Measurements from ENCODE around the gene HAGH. TPM values are rescaled to one million over a fixed set of nuclear protein-coding genes. Genes with fewer than 3 reads are reported as not detected.

Gene HAGH
- total RNA-seq, 1 donor from 2014 or later, result 57.0 TPM

GRCh38 chr16:1788095-1788707 is 38.4 kb downstream of the HAGH start:
- Mint-ChIP-seq H3K4me3 (ENCODE audit: unreplicated experiment) (no peak overlapping the region), H3K27ac (ENCODE audit: unreplicated experiment) (no peak overlapping the region), H3K9me3 (ENCODE audit: unreplicated experiment) (no peaks in the 10 kb centered on the region), H3K36me3 (ENCODE audit: unreplicated experiment) (peaks cover 5% of the 10 kb centered on the region), H3K4me1 (ENCODE audit: unreplicated experiment) (peaks cover 11% of the 10 kb centered on the region), H3K27me3 (ENCODE audit: unreplicated experiment) (no peaks in the 10 kb centered on the region)
- no peak for DNase-seq (ENCODE audit: extremely low spot score, unreplicated experiment)
- TF ChIP-seq, protein P1, sequence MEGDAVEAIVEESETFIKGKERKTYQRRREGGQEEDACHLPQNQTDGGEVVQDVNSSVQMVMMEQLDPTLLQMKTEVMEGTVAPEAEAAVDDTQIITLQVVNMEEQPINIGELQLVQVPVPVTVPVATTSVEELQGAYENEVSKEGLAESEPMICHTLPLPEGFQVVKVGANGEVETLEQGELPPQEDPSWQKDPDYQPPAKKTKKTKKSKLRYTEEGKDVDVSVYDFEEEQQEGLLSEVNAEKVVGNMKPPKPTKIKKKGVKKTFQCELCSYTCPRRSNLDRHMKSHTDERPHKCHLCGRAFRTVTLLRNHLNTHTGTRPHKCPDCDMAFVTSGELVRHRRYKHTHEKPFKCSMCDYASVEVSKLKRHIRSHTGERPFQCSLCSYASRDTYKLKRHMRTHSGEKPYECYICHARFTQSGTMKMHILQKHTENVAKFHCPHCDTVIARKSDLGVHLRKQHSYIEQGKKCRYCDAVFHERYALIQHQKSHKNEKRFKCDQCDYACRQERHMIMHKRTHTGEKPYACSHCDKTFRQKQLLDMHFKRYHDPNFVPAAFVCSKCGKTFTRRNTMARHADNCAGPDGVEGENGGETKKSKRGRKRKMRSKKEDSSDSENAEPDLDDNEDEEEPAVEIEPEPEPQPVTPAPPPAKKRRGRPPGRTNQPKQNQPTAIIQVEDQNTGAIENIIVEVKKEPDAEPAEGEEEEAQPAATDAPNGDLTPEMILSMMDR (IDR thresholded peaks at IDR 0.05), result no peak

DNA sequence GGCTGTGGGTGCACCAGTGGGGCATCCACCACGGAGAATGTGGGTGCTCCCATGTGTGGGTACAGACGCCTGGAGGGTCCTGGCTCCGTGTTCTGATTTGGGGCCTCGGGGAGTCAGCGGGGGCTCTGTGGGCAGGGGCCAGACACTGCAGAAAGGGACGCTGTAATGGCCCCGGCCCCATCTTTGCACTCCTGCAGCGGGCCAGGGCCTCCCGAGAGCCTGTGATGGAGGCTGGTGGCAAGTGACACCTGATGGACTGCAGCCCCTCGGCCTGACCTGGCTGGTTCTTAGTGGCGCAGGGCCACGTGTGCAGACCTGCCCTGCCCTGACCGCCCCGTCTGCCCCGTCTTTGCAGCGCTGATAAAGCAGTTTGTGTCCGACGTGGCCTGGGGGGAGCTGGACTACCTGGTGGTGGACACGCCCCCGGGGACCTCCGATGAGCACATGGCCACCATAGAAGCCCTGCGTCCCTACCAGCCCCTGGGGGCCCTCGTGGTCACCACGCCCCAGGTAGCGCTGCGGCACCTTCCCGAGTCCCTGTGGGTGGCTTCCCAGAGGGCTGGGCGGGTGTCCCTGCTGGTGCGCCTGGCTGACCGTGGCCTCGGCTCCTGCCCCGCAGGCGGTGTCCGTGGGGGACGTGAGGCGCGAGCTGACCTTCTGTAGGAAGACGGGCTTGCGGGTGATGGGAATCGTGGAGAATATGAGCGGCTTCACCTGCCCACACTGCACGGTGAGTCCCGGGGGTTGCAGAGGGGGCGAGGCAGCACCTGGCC is 39.1 kb downstream of the HAGH start:
- TF ChIP-seq, protein P1 (IDR thresholded peaks at IDR 0.05), result no peak
- no peak overlapping the region for H3K4me3 Mint-ChIP-seq (ENCODE audit: unreplicated experiment)
- H3K9me3 Mint-ChIP-seq (ENCODE audit: unreplicated experiment), result no peaks in the 10 kb centered on the region
- H3K36me3 Mint-ChIP-seq (ENCODE audit: unreplicated experiment), result peaks cover 5% of the 10 kb centered on the region
- no peak for DNase-seq (ENCODE audit: extremely low spot score, unreplicated experiment)
- H3K27me3 Mint-ChIP-seq (ENCODE audit: unreplicated experiment), result no peaks in the 10 kb centered on the region
- no peak overlapping the region for H3K27ac Mint-ChIP-seq (ENCODE audit: unreplicated experiment)
- peaks cover 13% of the 10 kb centered on the region for H3K4me1 Mint-ChIP-seq (ENCODE audit: unreplicated experiment)

DNA sequence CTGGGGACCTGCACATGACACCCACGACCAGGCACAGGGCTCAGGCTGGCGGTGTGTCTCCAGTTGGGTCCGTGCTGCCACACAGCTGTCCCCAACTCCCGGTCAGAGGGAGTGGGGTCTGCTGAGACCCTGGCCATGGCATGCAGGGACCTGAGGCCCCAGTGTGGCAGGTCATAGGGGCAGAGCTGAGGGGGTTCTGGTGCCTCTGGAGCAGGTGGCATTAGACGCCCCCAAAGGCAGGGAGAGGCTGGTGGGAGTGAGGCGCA is 39.6 kb downstream of the HAGH start:
- no peak overlapping the region for H3K27ac Mint-ChIP-seq (ENCODE audit: unreplicated experiment)

DNA sequence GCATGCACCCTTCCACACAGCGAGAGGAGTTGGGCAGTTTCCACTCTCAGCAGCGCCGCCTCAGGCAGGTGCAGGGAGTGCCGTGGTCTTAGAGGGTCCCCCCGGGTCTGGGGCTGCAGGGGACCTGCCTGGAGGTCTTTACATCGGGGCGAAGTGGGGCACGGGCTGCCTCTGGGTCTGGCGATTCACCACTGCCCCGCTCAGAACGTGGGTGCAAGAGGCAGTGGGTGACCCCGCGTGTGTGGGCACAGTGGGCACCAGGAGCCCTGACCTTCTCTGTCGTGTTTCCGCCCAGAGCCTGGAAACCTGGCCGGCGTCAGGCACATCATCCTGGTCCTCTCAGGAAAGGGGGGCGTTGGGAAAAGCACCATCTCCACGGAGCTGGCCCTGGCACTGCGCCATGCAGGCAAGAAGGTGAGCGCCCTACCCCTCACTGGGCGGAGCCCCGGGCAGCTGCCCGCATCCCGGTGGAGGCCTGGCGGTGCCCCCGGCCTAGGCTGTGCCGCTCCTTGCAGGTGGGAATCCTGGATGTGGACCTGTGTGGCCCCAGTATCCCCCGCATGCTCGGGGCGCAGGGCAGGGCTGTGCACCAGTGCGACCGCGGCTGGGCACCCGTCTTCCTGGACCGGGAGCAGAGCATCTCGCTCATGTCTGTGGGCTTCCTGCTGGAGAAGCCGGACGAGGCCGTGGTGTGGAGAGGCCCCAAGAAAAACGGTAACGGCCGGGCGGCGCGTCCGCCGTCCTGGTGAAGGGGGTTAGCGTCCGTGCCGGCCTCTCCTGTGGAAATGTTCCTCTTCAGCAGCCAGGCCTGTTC is 40.2 kb downstream of the HAGH start:
- no peaks in the 10 kb centered on the region for H3K27me3 Mint-ChIP-seq (ENCODE audit: unreplicated experiment)
- peaks cover 5% of the 10 kb centered on the region for H3K36me3 Mint-ChIP-seq (ENCODE audit: unreplicated experiment)
- no peaks in the 10 kb centered on the region for H3K9me3 Mint-ChIP-seq (ENCODE audit: unreplicated experiment)
- H3K27ac Mint-ChIP-seq (ENCODE audit: unreplicated experiment), result no peak overlapping the region
- TF ChIP-seq, protein P1 (IDR thresholded peaks at IDR 0.05), result no peak
- DNase-seq (ENCODE audit: extremely low spot score, unreplicated experiment), result no peak
- no peak overlapping the region for H3K4me3 Mint-ChIP-seq (ENCODE audit: unreplicated experiment)
- H3K4me1 Mint-ChIP-seq (ENCODE audit: unreplicated experiment), result peaks cover 18% of the 10 kb centered on the region

More for the DNA sequence above, 39.6 kb downstream of the HAGH start:
- no peak for DNase-seq (ENCODE audit: extremely low spot score, unreplicated experiment)
- no peaks in the 10 kb centered on the region for H3K9me3 Mint-ChIP-seq (ENCODE audit: unreplicated experiment)
- H3K27me3 Mint-ChIP-seq (ENCODE audit: unreplicated experiment), result no peaks in the 10 kb centered on the region
- peaks cover 13% of the 10 kb centered on the region for H3K4me1 Mint-ChIP-seq (ENCODE audit: unreplicated experiment)
- H3K4me3 Mint-ChIP-seq (ENCODE audit: unreplicated experiment), result no peak overlapping the region
- TF ChIP-seq, protein P1 (IDR thresholded peaks at IDR 0.05), result no peak
- H3K36me3 Mint-ChIP-seq (ENCODE audit: unreplicated experiment), result peaks cover 5% of the 10 kb centered on the region

DNA sequence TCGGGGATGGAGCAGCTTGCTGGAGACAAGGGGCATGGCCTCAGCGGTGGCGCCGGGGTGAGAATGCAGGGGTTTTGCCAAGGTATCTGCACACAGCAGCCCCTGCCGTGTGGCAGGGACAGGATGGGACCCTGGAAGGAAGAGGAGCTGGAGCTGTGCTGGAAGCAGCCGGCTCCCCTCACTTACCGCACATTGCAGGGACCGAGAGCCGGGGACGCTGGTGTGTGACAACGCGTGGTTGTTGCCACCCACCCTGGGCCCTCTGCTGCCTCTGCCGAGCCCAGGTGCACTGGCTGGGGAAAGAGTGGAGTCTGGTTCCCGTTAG is 40.8 kb downstream of the HAGH start:
- DNase-seq (ENCODE audit: extremely low spot score, unreplicated experiment), result no peak
- Mint-ChIP-seq H3K36me3 (ENCODE audit: unreplicated experiment) (peaks cover 5% of the 10 kb centered on the region), H3K4me3 (ENCODE audit: unreplicated experiment) (no peak overlapping the region), H3K9me3 (ENCODE audit: unreplicated experiment) (no peaks in the 10 kb centered on the region), H3K27me3 (ENCODE audit: unreplicated experiment) (no peaks in the 10 kb centered on the region), H3K27ac (ENCODE audit: unreplicated experiment) (no peak overlapping the region), H3K4me1 (ENCODE audit: unreplicated experiment) (peaks cover 24% of the 10 kb centered on the region)
- TF ChIP-seq, protein P1 (IDR thresholded peaks at IDR 0.05), result no peak
